ENCODE measurements around the gene CLDND1. TPM values are rescaled to one million over a fixed set of nuclear protein-coding genes. Genes with fewer than 3 reads are reported as not detected.
A peak's percentile ranks its signal among the peaks of the same experiment; 100 is the strongest.

Gene CLDND1
- total RNA-seq, 4 donors from 2014 or later = 60.2 to 113 (median 96.7) TPM

DNA sequence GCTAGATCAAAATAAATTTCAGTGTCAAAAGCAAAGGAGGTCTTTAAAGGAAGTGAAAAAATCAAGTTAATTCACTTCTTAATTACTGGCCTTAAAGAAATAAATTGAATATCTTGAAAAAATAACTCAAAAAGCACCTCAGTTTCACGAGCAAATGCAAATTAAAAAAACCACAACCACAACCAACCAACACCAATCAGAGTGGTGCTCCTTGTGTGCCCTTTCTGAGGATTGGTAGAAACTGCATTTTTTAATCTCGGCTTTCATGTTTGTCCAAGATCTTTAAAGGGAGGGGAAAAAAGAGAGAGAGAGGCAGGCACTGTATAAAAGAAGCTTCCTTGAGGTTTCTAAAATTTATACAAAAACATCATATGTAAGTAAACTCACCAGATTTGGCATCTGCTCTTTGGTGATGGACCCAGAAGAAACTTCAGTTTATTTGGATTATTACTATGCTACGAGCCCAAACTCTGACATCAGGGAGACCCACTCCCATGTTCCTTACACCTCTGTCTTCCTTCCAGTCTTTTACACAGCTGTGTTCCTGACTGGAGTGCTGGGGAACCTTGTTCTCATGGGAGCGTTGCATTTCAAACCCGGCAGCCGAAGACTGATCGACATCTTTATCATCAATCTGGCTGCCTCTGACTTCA is 9.0 kb upstream of the CLDND1 start, which contains the start of gene GPR15:
Gene GPR15 (plus strand): TSS at position 357 of the 653 bp plus-strand sequence. CDS start 56 bp downstream, at position 413.
- Histone ChIP-seq H3K27me3 (no peaks in the 10 kb centered on the region), H3K36me3 (no peaks in the 10 kb centered on the region), H3K4me3 (peak within 1 kb of the TSS in 3 of 4 donors; percentile 25 to 30 (median 26)), H3K4me1 (no peaks in the 10 kb centered on the region), H3K9me3 (no peaks in the 10 kb centered on the region), H3K27ac (peak within 1 kb of the TSS in 3 of 4 donors; percentile 49 to 69 (median 62))
- no peak for DNase-seq
- TF ChIP-seq, protein P1, sequence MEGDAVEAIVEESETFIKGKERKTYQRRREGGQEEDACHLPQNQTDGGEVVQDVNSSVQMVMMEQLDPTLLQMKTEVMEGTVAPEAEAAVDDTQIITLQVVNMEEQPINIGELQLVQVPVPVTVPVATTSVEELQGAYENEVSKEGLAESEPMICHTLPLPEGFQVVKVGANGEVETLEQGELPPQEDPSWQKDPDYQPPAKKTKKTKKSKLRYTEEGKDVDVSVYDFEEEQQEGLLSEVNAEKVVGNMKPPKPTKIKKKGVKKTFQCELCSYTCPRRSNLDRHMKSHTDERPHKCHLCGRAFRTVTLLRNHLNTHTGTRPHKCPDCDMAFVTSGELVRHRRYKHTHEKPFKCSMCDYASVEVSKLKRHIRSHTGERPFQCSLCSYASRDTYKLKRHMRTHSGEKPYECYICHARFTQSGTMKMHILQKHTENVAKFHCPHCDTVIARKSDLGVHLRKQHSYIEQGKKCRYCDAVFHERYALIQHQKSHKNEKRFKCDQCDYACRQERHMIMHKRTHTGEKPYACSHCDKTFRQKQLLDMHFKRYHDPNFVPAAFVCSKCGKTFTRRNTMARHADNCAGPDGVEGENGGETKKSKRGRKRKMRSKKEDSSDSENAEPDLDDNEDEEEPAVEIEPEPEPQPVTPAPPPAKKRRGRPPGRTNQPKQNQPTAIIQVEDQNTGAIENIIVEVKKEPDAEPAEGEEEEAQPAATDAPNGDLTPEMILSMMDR (IDR thresholded peaks at IDR 0.05) = no peak
- no peak for TF ChIP-seq POLR2A (IDR thresholded peaks at IDR 0.05)

DNA sequence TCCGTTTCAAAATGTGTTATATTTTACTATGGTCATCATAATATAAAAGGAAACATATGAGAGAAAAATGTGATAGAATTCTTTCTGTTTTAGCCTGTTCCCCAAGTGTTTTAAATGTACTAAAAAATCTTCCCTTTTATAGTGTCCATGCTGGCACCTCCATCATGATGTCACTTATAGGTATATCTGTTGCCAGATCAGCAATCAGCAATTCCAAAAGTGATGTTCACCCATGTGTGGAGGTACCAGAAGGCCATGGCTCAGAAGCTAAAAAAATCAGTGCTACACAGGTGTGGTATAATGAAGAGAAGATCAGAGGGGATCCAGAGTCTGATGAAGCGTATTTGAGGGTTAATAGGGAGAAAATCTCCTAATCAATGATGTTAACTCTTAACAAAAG is 8.0 kb upstream of the CLDND1 start:
- Histone ChIP-seq H3K27me3 (no peaks in the 10 kb centered on the region), H3K4me1 (no peaks in the 10 kb centered on the region), H3K9me3 (no peaks in the 10 kb centered on the region), H3K4me3 (no peak overlapping the region), H3K27ac (peak overlapping the region in 1 of 4 donors; percentile 69), H3K36me3 (no peaks in the 10 kb centered on the region)
- TF ChIP-seq, protein P1 (IDR thresholded peaks at IDR 0.05) = no peak
- TF ChIP-seq POLR2A (IDR thresholded peaks at IDR 0.05) = no peak
- no peak for DNase-seq

- Histone ChIP-seq H3K9me3 (no peaks in the 10 kb centered on the region), H3K27ac (peak overlapping the region in 2 of 4 donors; percentile 26 to 27), H3K4me3 (no peak overlapping the region), H3K27me3 (no peaks in the 10 kb centered on the region), H3K4me1 (no peaks in the 10 kb centered on the region), H3K36me3 (no peaks in the 10 kb centered on the region)
- TF ChIP-seq, protein P1 (IDR thresholded peaks at IDR 0.05) = no peak
- no peak for DNase-seq
Observed at GRCh38 chr3:98529856-98530459, 7.3 kb upstream of the CLDND1 start.

DNA sequence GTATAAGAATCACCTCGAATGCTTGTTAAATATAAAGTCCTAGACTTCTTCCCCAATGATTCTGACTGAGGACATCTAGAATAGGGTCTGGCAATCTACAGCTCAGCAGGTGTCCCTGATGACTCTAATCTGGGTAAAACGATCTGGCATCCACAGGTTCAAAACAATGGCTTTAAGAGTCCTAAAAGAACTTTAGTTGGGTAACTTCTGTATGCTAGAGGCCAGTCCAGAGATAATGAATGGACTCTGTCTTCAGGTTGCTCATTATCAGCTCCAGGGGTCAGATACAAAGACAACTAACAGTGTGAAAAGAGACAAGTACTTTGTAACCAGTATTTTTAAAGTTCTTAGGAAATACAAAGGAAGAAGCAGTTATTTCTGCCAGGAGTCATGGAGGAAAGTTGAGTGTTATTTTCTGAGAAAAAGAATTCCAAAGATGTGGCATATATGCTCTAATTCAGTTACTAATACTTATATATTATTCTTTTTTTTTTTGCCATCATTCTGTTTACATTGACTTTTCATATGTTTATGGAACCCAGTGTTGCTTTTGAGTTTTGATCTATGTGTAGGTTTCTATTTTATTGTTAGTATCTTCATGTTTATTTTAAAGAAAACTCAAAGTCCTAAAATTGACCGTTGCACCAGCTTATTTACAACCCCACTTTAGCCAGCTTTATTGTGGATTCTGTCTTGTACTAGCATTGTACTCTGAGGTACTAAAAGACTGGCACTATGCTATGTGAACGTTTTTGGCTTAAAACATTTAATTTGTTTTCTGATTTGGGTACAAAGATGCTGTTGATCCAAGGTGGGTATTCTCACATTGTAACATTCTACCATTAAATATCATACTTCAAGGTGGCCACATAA is 6.0 kb upstream of the CLDND1 start:
- no peaks in the 10 kb centered on the region for H3K4me1 ChIP-seq
- no peaks in the 10 kb centered on the region for H3K27me3 ChIP-seq
- H3K9me3 ChIP-seq = no peaks in the 10 kb centered on the region
- no peaks in the 10 kb centered on the region for H3K36me3 ChIP-seq
- no peak for DNase-seq
- H3K27ac ChIP-seq = peak overlapping the region in 1 of 4 donors; percentile 21
- no peak for TF ChIP-seq POLR2A (IDR thresholded peaks at IDR 0.05)
- TF ChIP-seq, protein P1 (IDR thresholded peaks at IDR 0.05) = no peak
- H3K4me3 ChIP-seq = no peak overlapping the region

DNA sequence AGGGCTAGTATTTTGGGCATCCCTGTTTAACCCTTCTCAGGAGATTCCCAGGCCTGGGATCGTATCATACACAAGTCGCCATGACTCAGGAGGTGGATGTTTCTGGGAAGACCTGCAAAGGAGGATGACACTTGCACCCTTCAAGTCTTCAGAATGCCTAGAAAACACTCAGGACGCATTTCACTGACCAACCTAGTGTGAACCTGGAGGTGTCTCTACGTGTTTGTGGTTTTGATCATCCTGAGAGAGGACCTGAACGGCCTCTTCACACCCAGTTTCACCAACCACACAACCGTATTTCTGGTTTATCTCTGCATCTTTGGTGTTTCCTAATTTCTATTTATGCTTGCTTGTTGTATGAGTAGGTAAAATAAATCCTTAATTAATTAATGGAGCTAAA is 2.8 kb upstream of the CLDND1 start:
- DNase-seq = no peak
- no peak overlapping the region for H3K4me3 ChIP-seq
- peaks cover 0 to 7% (median 0%) of the 10 kb centered on the region in 3 donors for H3K36me3 ChIP-seq
- no peaks in the 10 kb centered on the region for H3K9me3 ChIP-seq
- TF ChIP-seq POLR2A (IDR thresholded peaks at IDR 0.05) = no peak
- TF ChIP-seq, protein P1 (IDR thresholded peaks at IDR 0.05) = no peak
- no peaks in the 10 kb centered on the region for H3K27me3 ChIP-seq
- H3K27ac ChIP-seq = peak overlapping the region in 1 of 4 donors; percentile 49
- H3K4me1 ChIP-seq = peaks cover 0 to 12% (median 5%) of the 10 kb centered on the region in 4 donors
